K562 (cell line): ENCODE data around the gene GHSR.

Experiments used
- CAMTA2 ChIP-seq: fragments of 250-450 bp; sonication (Bioruptor Pico); conservative IDR thresholded peaks from 2 replicates; pipeline ENCODE4 v1.5.1; 2022
- EP300 ChIP-seq: IDR thresholded peaks from 2 replicates; pipeline ENCODE4 v1.6.1; 2012; ENCODE audit warnings: low read length, improper control_type of control experiment
- HSF4 ChIP-seq: fragments of 250-450 bp; sonication (Bioruptor Pico); IDR thresholded peaks from 2 replicates; pipeline ENCODE4 v2.1.2; 2022; ENCODE audit warnings: mild to moderate bottlenecking, moderate library complexity, borderline replicate concordance
- IRF2 ChIP-seq: sonication (generic); formaldehyde crosslinking; IDR thresholded peaks from 2 replicates; pipeline ENCODE4 v1.8.1; 2022; ENCODE audit warnings: mild to moderate bottlenecking, missing genetic modification reagents
- L3MBTL2 ChIP-seq: fragments of 450-650 bp; IDR thresholded peaks from 2 replicates; pipeline ENCODE4 v1.6.1; 2016; ENCODE audit warnings: mild to moderate bottlenecking, moderate library complexity
- NCOR1 ChIP-seq: fragments of 450-650 bp; IDR thresholded peaks from 2 replicates; pipeline ENCODE4 v1.6.1; 2016; ENCODE audit warnings: mild to moderate bottlenecking, moderate library complexity
- POLR2A ChIP-seq: fragments of 450-650 bp; conservative IDR thresholded peaks from 2 replicates; pipeline ENCODE4 v1.6.1; 2016
- ZKSCAN8 ChIP-seq: fragments of 200-800 bp; sonication (Bioruptor generic); IDR thresholded peaks from 2 replicates; pipeline ENCODE4 v1.6.1; 2016; ENCODE audit warnings: missing genetic modification characterization, missing compliant biosample characterization
- ZNF175 ChIP-seq: fragments of 200-800 bp; sonication (Bioruptor generic); IDR thresholded peaks from 2 replicates; pipeline ENCODE4 v1.6.1; 2016; ENCODE audit warnings: low read depth, mild to moderate bottlenecking, missing genetic modification characterization, missing compliant biosample characterization
- ZNF583 ChIP-seq: fragments of 250-450 bp; sonication (Bioruptor Pico); IDR thresholded peaks from 2 replicates; pipeline ENCODE4 v1.4.0; 2020
- TF ChIP-seq, protein P1 (sequence below): sonication (generic); formaldehyde crosslinking; IDR thresholded peaks from 2 replicates; pipeline ENCODE4 v1.8.0; 2022; ENCODE audit warnings: missing genetic modification reagents, mild to moderate bottlenecking, borderline replicate concordance
- TF ChIP-seq, protein P2 (sequence below): sonication (generic); formaldehyde crosslinking; IDR thresholded peaks from 2 replicates; pipeline ENCODE4 v1.8.1; 2022; ENCODE audit warnings: missing genetic modification reagents
- TF ChIP-seq, protein P3 (sequence below): fragments of 250-450 bp; sonication (Bioruptor Pico); IDR thresholded peaks from 2 replicates; pipeline ENCODE4 v1.8.0; 2021; ENCODE audit warnings: moderate library complexity, mild to moderate bottlenecking, inconsistent platforms

DNA sequence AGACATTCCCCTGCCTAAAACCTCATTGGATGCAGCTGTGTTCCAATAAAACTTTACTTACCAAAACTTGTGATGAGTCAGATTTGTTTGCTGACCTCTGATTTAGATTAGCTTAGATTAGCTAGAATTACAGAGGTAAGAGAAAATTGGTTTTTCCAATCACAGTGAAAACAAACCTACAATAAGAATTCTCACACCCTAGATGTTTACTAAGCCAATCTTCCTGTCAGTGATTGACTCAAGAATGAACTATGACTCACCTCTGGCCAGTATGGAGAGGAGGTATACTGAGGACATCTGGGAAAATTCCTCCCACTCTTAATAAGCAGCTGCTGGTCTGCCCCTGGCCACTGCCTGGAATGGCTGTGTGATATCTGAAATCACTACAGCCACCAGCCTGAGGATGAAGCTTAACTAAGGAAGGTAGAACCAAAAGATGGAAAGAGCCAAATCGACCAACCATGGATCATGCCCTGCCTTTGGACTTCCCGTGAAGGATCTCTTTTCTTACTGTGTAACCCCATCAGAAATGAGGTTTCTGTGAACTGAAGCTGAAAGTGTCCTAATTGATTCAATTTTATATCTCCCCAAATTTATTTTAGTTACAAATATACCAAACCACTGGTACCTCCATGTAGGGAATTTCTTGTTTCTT, 19.0 kb upstream of the GHSR start:
- TF ChIP-seq POLR2A (no peak), ZKSCAN8 (CRISPR knock-in tag) (no peak), NCOR1 (no peak), L3MBTL2 (no peak), ZNF175 (CRISPR knock-in tag) (no peak), IRF2 (no peak), EP300 (no peak), HSF4 (CRISPR knock-in tag) (no peak), ZNF583 (CRISPR knock-in tag) (no peak), CAMTA2 (CRISPR knock-in tag) (no peak)
- TF ChIP-seq, protein P1, sequence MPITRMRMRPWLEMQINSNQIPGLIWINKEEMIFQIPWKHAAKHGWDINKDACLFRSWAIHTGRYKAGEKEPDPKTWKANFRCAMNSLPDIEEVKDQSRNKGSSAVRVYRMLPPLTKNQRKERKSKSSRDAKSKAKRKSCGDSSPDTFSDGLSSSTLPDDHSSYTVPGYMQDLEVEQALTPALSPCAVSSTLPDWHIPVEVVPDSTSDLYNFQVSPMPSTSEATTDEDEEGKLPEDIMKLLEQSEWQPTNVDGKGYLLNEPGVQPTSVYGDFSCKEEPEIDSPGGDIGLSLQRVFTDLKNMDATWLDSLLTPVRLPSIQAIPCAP, result no peak
- TF ChIP-seq, protein P2, sequence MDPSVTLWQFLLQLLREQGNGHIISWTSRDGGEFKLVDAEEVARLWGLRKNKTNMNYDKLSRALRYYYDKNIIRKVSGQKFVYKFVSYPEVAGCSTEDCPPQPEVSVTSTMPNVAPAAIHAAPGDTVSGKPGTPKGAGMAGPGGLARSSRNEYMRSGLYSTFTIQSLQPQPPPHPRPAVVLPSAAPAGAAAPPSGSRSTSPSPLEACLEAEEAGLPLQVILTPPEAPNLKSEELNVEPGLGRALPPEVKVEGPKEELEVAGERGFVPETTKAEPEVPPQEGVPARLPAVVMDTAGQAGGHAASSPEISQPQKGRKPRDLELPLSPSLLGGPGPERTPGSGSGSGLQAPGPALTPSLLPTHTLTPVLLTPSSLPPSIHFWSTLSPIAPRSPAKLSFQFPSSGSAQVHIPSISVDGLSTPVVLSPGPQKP (CRISPR knock-in tag), result no peak
- TF ChIP-seq, protein P3, sequence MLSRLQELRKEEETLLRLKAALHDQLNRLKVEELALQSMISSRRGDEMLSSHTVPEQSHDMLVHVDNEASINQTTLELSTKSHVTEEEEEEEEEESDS (CRISPR knock-in tag), result no peak
